ENCODE measurements around the gene DLG2.

Gene DLG2

GRCh38 chr11:84607975-84608836 lies 1018.9 kb downstream of the DLG2 start:
- no peak for DNase-seq

- DNase-seq: no peak
Measured at GRCh38 chr11:84594602-84595001, 1032.5 kb downstream of the DLG2 start.

- DNase-seq: no peak
Measured at GRCh38 chr11:84590106-84590505, 1037.0 kb downstream of the DLG2 start.

GRCh38 chr11:84588131-84588829 lies 1038.9 kb downstream of the DLG2 start:
- DNase-seq: no peak

- no peak for DNase-seq
Measured at GRCh38 chr11:84583106-84583505, 1044.0 kb downstream of the DLG2 start.

- DNase-seq: no peak
Measured at GRCh38 chr11:84581083-84581482, 1046.1 kb downstream of the DLG2 start.

GRCh38 chr11:84580428-84580827 lies 1046.7 kb downstream of the DLG2 start:
- DNase-seq: no peak

- DNase-seq: no peak
Measured at GRCh38 chr11:84573868-84574267, 1053.3 kb downstream of the DLG2 start.

GRCh38 chr11:84566671-84567070 lies 1060.5 kb downstream of the DLG2 start:
- DNase-seq: no peak

- DNase-seq: no peak
Measured at GRCh38 chr11:84564867-84565184, 1062.3 kb downstream of the DLG2 start.

GRCh38 chr11:84564180-84564866 lies 1062.8 kb downstream of the DLG2 start:
- no peak for DNase-seq

GRCh38 chr11:84563356-84563755 lies 1063.8 kb downstream of the DLG2 start:
- no peak for DNase-seq

- DNase-seq: no peak
Measured at GRCh38 chr11:84560206-84560605, 1066.9 kb downstream of the DLG2 start.

- no peak for DNase-seq
Measured at GRCh38 chr11:84558085-84558905, 1068.8 kb downstream of the DLG2 start.

- no peak for DNase-seq
Measured at GRCh38 chr11:84552791-84553190, 1074.4 kb downstream of the DLG2 start.

GRCh38 chr11:84549217-84549616 lies 1077.9 kb downstream of the DLG2 start:
- DNase-seq: no peak

GRCh38 chr11:84544566-84544965 lies 1082.6 kb downstream of the DLG2 start:
- no peak for DNase-seq

- DNase-seq: no peak
Measured at GRCh38 chr11:84543367-84544159, 1083.6 kb downstream of the DLG2 start.

GRCh38 chr11:84541731-84542340 lies 1085.3 kb downstream of the DLG2 start:
- no peak for DNase-seq

- DNase-seq: no peak
Measured at GRCh38 chr11:84536456-84536855, 1090.7 kb downstream of the DLG2 start.

GRCh38 chr11:84532364-84532763 lies 1094.8 kb downstream of the DLG2 start:
- no peak for DNase-seq

- DNase-seq: no peak
Measured at GRCh38 chr11:84526250-84526649, 1100.9 kb downstream of the DLG2 start.

Data from NCI-H1694 (cell line).